Stimulated activated CD8-positive, alpha-beta memory T cell treated with anti-CD3 and anti-CD28 coated beads, Interleukin-15, amount 100 ng/mL, for 48 hours (primary cell): ENCODE results near the gene ELMO1.

Experiments used
- DNase-seq, 2 donors: peaks; one replicate each; pipeline ENCODE4 v3.0.0-alpha.2; 2020; ENCODE audit warnings: low read depth in 2 of 2

Gene ELMO1

GRCh38 chr7:37269711-37270508 is 178.8 kb downstream of the ELMO1 start:
- no peak for DNase-seq

GRCh38 chr7:37267251-37267650 is 181.4 kb downstream of the ELMO1 start:
- no peak for DNase-seq

GRCh38 chr7:37265876-37266275 is 182.8 kb downstream of the ELMO1 start:
- DNase-seq, result no peak

- DNase-seq, result no peak
These were observed 183.7 kb downstream of the ELMO1 start for GRCh38 chr7:37265006-37265405.

GRCh38 chr7:37262181-37262580 is 186.5 kb downstream of the ELMO1 start:
- no peak for DNase-seq

- DNase-seq, result no peak
These were observed 189.3 kb downstream of the ELMO1 start for GRCh38 chr7:37259319-37259821.

- no peak for DNase-seq
These were observed 192.0 kb downstream of the ELMO1 start for GRCh38 chr7:37256631-37257030.

GRCh38 chr7:37255327-37255944 is 193.2 kb downstream of the ELMO1 start:
- no peak for DNase-seq

- DNase-seq, result no peak
These were observed 197.4 kb downstream of the ELMO1 start for GRCh38 chr7:37251222-37251621.

- DNase-seq, result no peak
These were observed 199.4 kb downstream of the ELMO1 start for GRCh38 chr7:37249240-37249639.

GRCh38 chr7:37248396-37248861 is 200.2 kb downstream of the ELMO1 start:
- DNase-seq, result no peak

GRCh38 chr7:37247861-37248260 is 200.8 kb downstream of the ELMO1 start:
- no peak for DNase-seq

GRCh38 chr7:37245590-37245989 is 203.1 kb downstream of the ELMO1 start:
- DNase-seq, result no peak

GRCh38 chr7:37236906-37237305 is 211.8 kb downstream of the ELMO1 start:
- no peak for DNase-seq

- no peak for DNase-seq
These were observed 212.9 kb downstream of the ELMO1 start for GRCh38 chr7:37235813-37236212.

GRCh38 chr7:37234928-37235327 is 213.7 kb downstream of the ELMO1 start:
- DNase-seq, result no peak

- DNase-seq, result no peak
These were observed 214.3 kb downstream of the ELMO1 start for GRCh38 chr7:37234334-37234733.

GRCh38 chr7:37231613-37232012 is 217.1 kb downstream of the ELMO1 start:
- no peak for DNase-seq

GRCh38 chr7:37230221-37230620 is 218.4 kb downstream of the ELMO1 start:
- no peak for DNase-seq

GRCh38 chr7:37229381-37229780 is 219.3 kb downstream of the ELMO1 start:
- no peak for DNase-seq

GRCh38 chr7:37225285-37225969 is 223.2 kb downstream of the ELMO1 start:
- DNase-seq, result no peak

- DNase-seq, result no peak
These were observed 223.9 kb downstream of the ELMO1 start for GRCh38 chr7:37224746-37225145.

- no peak for DNase-seq
These were observed 228.0 kb downstream of the ELMO1 start for GRCh38 chr7:37220664-37221063.
